GM18520 (cell line): ENCODE data around the gene IFT122.
"Not testable (repeated sequence)": the region's sequence is repeated elsewhere in the genome, so short reads cannot be mapped to it uniquely, and the experiment has no call there.

Experiments
- ATAC-seq: cut with Tn5 transposase; IDR thresholded peaks from one replicate; pipeline ENCODE4 v1.9.1; 2021; ENCODE audit not compliant: unreplicated experiment

IFT122 gene

GRCh38 chr3:129494499-129494898, 54.5 kb downstream of the IFT122 start:
- not testable (repeated sequence) for ATAC-seq

DNA sequence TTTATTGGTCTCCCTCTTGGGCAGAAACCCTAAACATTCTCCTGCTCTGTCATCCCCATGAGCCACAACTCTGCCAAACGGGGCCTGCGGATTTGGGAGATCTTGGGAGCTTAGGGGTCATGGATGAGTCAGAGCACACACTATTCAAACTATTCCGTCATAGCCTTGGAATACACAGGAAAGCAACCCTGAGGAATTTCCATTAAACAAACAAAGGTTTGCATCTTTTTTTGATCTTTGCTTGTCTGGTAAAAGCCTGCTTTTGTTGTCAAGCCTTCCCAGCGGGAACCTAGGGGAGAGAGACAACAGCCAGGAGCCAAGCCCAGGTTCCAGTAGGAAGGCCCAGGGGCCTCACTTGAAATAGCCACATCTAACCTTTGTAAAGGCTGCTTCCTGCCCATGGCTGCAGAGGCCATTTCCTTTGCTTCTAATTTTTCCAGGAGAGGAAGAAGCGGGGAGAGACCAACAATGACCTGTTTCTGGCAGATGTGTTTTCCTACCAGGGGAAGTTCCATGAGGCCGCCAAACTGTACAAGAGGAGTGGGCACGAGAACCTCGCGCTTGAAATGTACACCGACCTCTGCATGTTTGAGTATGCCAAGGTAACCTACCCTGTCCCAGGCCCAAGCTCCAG, 55.1 kb downstream of the IFT122 start:
- ATAC-seq: not testable (repeated sequence)

DNA sequence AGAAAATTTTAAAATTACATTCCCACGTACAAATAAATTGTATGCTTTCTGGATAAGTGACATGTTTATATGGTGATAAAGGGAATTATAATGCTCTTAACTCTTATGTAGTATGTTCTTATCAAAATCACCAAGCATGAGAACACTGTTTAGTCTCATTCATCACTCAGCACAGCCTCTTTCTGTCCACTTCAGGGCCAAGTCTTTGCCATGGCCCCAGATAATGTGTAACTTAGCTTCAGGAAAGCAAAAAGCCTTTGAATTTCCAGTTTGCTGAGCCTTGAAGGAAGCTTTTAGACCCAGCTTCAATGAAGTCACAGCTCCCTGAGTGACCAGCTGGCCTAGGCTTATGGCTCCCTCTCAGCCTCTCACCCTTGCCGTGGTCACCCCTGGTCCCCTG, 57.9 kb downstream of the IFT122 start:
- not testable (repeated sequence) for ATAC-seq

DNA sequence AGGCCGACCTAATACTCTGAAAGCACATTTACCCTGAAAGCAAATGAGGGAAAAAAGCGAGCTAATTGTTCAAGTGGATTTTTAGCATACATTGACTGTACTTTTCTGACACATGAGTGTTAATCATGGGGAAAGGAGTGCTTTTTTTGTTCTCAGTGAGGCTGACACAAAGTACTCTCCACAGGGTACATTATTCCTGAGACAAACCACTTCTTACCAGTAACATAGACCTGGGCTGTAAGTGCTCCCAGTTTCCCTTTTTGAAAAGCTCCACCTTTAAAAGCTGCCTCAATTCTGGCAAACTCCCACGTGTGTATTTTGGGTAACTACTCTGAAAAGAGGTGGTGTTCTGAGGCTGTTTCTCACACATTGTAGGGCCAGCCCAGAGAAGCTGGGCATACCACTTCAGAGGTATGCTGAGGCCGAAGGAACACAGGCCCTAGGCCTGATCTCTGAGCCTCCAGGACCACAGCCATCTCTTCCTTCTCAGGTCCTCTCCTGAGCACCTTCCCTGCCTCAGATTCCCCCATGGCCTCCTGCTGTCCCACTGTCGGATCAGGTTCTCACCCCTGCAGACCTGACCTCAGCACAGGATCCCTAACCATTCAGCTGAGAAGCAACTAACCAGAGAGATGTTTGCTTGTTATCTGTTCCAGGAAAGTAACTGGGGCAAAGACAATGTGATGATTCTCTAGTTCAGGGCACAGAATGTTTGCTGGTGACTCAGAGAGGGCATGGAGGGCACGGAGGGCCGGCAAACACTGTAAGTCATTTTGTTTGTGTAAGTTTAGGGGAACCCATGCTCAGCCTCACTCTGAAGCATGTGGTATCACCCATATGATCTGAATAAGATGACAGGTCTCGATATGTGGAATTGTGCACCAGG, 58.8 kb downstream of the IFT122 start:
- ATAC-seq: not testable (repeated sequence)

DNA sequence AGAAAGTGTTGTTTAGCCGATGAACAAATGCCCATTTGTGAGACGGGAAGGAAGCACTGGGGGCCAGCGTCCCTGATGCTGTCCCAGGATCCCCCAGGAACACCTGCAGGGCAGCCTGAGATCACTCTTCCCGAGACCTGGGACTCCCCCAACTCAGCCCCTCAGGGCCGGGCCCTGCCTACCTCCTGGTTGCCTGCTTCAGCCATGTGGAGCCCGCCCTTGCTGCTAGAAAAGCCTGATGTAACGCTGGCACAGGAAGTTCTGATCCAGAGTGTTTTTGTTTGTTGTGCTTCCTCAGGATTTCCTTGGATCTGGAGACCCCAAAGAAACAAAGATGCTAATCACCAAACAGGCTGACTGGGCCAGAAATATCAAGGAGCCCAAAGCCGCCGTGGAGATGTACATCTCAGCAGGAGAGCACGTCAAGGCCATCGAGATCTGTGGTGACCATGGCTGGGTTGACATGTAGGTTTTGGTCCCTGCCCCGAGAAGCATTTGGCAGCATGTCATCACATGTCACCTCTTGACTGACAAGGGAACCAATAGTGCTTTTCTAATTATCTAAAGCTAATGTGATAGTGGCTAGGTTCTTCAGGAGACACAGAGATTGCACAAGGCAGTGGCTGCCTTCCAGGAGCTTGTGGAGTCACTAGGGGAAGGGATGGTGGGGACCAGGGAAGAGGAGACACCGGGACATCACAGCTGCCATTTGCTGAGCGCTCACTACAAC, 59.7 kb downstream of the IFT122 start:
- ATAC-seq: not testable (repeated sequence)

GRCh38 chr3:129500334-129500658, 60.3 kb downstream of the IFT122 start:
- ATAC-seq: no peak

- no peak for ATAC-seq
Observed at GRCh38 chr3:129501630-129502029, 61.6 kb downstream of the IFT122 start.

GRCh38 chr3:129502641-129503408, 62.8 kb downstream of the IFT122 start:
- no peak for ATAC-seq

GRCh38 chr3:129503471-129504291, 63.7 kb downstream of the IFT122 start:
- ATAC-seq: no peak

DNA sequence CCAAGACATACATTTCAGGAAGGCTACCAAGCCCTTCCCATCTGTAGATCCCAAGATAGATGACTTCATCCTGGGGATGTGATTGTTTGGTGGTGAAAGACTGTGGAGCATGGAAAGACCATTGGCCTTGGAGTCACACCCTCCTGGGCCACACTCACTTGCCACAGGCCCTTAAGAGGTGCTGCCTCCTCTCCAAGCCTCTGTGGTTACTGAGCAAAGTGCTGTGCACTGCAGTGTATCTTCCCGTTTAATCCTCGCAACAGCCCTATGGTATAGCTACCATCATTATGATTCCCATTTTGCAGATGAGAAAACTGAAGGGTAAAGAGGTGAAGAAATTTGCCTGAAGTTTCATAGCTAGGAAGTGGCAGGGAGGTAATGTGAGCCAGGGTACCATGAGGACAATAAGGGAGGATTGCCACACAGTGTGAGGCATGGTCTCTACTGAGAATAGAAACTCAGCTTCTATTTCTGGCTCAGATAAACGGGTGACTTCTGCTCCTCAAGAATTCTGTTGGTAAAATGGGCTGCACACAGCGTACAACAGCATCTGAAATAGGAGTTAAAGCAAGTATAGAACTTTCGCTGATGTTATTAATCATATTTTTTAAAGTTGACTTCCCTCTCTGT, 64.6 kb downstream of the IFT122 start:
- no peak for ATAC-seq

DNA sequence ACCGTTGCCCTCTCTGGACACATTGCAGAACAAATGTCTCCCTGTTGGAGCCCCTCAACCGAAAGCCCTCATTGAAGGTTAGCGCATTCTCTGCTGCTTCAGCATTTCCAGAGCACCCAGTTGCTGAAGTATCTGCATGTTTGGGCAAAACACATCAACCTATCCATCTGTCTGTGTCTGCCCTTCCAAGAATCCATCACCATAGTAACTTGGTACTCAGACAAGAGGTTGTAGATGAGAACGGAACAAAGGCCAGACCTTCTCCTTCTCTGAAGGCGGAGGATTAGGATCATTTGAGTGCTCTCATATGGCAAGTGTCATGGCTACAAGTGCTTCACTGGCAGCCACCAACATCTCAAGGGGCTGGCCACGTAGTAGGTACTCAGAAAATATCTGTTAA, 65.3 kb downstream of the IFT122 start:
- no peak for ATAC-seq

- ATAC-seq: no peak
Observed at GRCh38 chr3:129506231-129506742, 66.3 kb downstream of the IFT122 start.

DNA sequence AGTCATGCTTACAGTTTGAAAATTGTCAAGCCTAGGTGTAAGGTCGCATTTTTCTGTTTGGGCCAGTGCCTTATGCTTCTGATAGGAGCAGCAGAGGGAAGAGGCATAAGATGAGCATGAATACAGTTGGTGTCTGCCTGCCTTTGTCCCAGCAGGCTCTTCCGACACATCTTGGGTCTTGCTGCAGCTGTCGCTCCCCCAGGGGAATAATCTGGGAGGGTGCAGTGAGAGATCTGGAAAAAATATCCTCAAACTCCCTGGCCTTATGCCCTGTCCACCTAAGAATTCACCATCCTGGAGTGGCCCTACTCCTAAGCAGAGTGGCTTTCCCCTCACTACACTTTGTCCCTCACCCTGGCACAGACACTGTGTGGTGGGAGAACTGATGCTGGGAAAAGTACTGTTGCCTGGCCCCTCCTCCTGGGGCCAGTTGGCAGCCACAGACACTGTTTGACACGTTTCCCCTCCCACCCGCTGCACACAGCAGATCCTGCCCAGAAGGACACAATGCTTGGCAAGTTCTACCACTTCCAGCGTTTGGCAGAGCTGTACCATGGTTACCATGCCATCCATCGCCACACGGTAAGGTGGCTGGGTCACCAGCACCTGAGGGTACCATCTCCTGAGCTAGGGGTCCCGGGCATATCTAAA, 67.3 kb downstream of the IFT122 start:
- no peak for ATAC-seq

DNA sequence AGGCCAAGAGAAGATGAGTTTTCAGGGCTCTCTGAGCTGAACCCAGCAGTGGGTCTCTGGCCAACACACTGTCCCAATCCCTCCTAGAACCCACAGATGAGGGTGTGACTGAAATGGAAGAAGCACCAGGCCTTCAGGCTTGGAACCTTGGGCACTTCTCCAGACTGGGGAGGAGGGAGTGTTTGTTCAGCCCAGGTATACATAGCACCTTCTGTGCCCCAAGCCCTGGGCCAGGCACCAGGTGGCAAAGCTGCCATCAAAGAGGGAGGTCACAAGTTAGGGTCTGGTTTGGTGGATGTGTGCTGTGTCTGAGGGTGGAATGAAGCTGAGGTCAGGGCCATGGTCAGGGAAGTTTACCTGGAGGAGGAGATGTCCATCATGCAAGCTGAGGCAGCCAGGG, 72.6 kb downstream of the IFT122 start:
- ATAC-seq: no peak

DNA sequence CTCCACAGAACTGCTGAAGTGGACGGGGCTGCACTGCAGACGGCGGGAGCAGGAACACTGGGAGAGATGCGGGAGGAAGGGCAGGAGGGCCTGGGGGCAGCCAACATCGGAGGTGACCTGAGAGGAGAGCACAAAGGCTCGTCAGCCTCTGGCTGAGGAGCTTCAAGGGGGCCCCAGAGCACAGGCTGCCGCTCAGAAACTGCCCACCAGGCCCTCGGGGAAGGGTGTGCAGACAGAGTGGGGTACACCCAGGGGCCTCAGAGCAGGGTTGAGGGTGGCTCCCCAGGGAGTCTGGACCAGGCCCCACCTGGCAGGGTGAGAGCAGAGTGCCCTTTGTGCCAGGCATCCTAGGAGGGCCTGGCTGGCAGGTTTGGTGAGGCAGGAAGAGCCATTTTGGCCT, 73.7 kb downstream of the IFT122 start:
- no peak for ATAC-seq

- ATAC-seq: no peak
Observed at GRCh38 chr3:129514110-129514509, 74.1 kb downstream of the IFT122 start.

DNA sequence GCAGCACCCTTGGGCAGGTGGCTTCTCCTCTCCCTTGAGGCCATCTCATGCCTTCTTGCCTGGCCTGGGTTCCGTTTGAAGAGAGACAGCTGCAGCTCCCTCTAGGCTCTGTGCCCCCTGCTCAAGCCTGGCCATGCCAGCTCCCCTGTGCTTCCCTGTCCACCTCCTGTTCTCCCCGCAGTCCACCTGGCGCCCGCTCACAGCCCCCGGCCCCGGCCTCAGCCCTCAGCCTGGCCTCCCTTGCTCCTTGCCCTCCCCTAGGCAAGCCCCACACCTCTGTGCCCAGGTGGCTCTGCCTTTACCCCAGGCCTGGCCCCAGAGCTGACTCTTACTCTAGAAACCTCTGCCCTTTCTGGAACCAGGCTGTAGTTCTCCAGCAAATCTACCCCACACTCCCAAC, 74.5 kb downstream of the IFT122 start:
- ATAC-seq: no peak

DNA sequence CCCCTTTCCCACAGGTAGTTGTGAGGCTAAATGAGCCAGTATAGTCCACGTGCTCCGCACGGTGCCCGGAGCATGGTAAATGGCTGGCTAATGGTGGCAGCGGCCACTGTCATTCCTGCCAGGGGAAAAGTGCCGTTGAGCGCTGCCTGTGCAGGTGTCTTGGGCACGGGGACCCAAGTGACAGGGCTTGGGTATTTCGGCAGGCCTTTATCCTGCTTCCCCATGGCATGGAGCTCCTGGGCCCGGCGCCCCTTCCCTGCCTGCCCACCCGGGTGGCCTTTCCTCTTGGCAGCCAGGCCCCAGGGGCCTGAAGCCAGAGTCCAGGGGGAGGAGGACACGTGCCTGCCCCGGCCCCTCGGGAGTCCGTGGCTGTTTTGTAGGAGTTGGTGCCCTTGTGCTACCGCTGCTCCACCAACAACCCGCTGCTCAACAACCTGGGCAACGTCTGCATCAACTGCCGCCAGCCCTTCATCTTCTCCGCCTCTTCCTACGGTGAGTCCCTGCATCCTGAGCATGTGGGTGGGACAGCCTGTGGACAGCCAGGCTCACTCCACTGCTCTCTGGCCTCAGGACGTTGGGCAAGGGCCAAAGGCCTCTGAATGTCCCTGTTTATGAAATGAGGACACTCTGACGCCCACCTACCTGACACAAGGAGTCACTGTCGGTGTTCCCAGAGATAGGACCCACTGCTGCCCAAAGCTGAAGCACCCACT, 75.2 kb downstream of the IFT122 start:
- not testable (repeated sequence) for ATAC-seq
